ENCODE measurements around the gene CACNA2D1.

- TF ChIP-seq POLR2A (IDR thresholded peaks at IDR 0.05; ENCODE audit: low read depth), result no peak
- TF ChIP-seq CTCF (IDR thresholded peaks at IDR 0.05), result no peak
- no peak for TF ChIP-seq EP300 (IDR thresholded peaks at IDR 0.05)
- no peak for TF ChIP-seq POLR2AphosphoS5 (IDR thresholded peaks at IDR 0.05)
These were observed 126.3 kb downstream of the CACNA2D1 start for GRCh38 chr7:82317257-82317721.
